HL-60 (cell line): Measurements from ENCODE around the gene TM9SF1.

Experiments used
- CTCF ChIP-seq: IDR thresholded peaks from one replicate; pipeline ENCODE4 v1.5.1; 2011; ENCODE audit warnings: low read length, control low read depth, inconsistent platforms; ENCODE audit not compliant: insufficient read depth
- GABPA ChIP-seq: IDR thresholded peaks from 2 replicates; pipeline ENCODE4 v1.6.1; 2012; ENCODE audit warnings: low read depth
- POLR2AphosphoS5 ChIP-seq: IDR thresholded peaks from 2 replicates; pipeline ENCODE4 v1.6.1; 2012; ENCODE audit warnings: low read depth
- REST ChIP-seq: IDR thresholded peaks from 2 replicates; pipeline ENCODE4 v1.6.1; 2012; ENCODE audit warnings: low read depth; ENCODE audit not compliant: insufficient replicate concordance

- TF ChIP-seq CTCF: no peak
- TF ChIP-seq POLR2AphosphoS5: no peak
- no peak for TF ChIP-seq REST
- no peak for TF ChIP-seq GABPA
Measured at GRCh38 chr14:24157331-24157730, 37.9 kb downstream of the TM9SF1 start.
